ENCODE data around the gene LYVE1. TPM values are rescaled to one million over a fixed set of nuclear protein-coding genes. Genes with fewer than 3 reads are reported as not detected.

LYVE1 gene
- total and polyA plus RNA-seq, 2 of the 13 experiments (the other 11 are each of a cell fraction or from before 2014, with no cell fraction given): 1.2 to 1.4 TPM

DNA sequence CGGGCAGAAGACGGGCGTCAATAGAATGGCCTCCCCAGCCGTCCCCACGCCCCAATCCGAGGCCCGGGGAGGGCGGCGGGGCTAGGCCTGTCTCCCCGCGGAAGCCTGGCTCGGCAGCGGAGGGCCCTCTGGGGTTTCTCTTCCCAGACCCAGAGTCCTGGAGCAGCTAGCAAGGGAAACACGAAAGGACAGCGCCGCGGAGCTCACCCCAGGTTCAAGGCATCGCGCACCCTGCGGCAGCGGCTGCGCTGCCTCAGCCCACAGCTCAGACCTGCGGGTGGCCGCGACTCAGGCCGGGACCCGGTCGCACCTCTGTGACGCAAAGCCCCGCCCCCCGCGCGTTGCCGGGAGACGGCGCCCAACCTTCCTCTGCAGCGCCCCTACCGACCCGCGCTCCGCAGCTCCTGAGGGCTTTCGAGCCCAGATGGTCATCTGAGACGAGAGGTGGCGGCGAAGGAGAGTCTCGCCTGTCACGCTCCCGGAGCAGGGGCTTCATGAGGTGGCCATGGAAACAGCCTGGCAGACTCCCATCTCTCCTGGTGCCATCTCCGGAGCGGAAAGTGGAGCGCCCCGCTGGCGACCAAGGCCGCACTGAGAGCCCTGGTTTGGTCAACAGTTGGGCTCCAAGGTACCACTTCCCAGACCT lies 27.4 kb downstream of the LYVE1 start, which contains the start of gene RNF141 (continued):
- TF ChIP-seq ZFP41 (CRISPR knock-in tag; IDR thresholded peaks at IDR 0.05; ENCODE audit: borderline replicate concordance) (0 out of 2 replicates have a peak, but pooled peaks have one; percentile 48), HMGA1 (CRISPR knock-in tag; conservative IDR thresholded peaks at IDR 0.05) (no peak), FLYWCH1 (CRISPR knock-in tag; IDR thresholded peaks at IDR 0.05) (no peak), ZC3H4 (CRISPR knock-in tag; IDR thresholded peaks at IDR 0.05; ENCODE audit: borderline replicate concordance) (no peak), KLF15 (CRISPR knock-in tag; IDR thresholded peaks at IDR 0.05; ENCODE audit: borderline replicate concordance) (peak; percentile 87; the same call in 1 of the 2 replicates), SIX4 (CRISPR knock-in tag; IDR thresholded peaks at IDR 0.05) (peak; percentile 20; the same call in 1 of the 2 replicates), GATAD2A (CRISPR knock-in tag; IDR thresholded peaks at IDR 0.05) (no peak), ZNF564 (CRISPR knock-in tag; IDR thresholded peaks at IDR 0.05) (no peak; the same call in 1 of the 2 replicates), ZNF709 (CRISPR knock-in tag; IDR thresholded peaks at IDR 0.05) (peak; percentile 90), ZSCAN12 (CRISPR knock-in tag; IDR thresholded peaks at IDR 0.05) (0 out of 2 replicates have a peak, but pooled peaks have one; percentile 2), TERF1 (CRISPR knock-in tag; IDR thresholded peaks at IDR 0.05) (no peak), GMEB1 (CRISPR knock-in tag; IDR thresholded peaks at IDR 0.05; ENCODE audit: borderline replicate concordance) (peak; percentile 77; the same call in 1 of the 2 replicates), KDM3A (CRISPR knock-in tag; IDR thresholded peaks at IDR 0.05; ENCODE audit: low read depth) (peak; percentile 79), ZNF383 (CRISPR knock-in tag; IDR thresholded peaks at IDR 0.05; ENCODE audit: borderline replicate concordance) (no peak), MIER3 (CRISPR knock-in tag; IDR thresholded peaks at IDR 0.05; ENCODE audit: borderline replicate concordance) (peak; percentile 91), TGIF2 (CRISPR knock-in tag; IDR thresholded peaks at IDR 0.05) (0 out of 2 replicates have a peak, but pooled peaks have one; percentile 33), NFKBIZ (CRISPR knock-in tag; IDR thresholded peaks at IDR 0.05) (0 out of 2 replicates have a peak, but pooled peaks have one; percentile 27), ZKSCAN8 (CRISPR knock-in tag; IDR thresholded peaks at IDR 0.05; ENCODE audit: borderline replicate concordance) (no peak; the same call in 1 of the 2 replicates), FOXA3 (CRISPR knock-in tag; IDR thresholded peaks at IDR 0.05) (peak; percentile 46; the same call in 1 of the 2 replicates), ZNF530 (CRISPR knock-in tag; IDR thresholded peaks at IDR 0.05; ENCODE audit: low read depth) (no peak), KLF11 (CRISPR knock-in tag; IDR thresholded peaks at IDR 0.05) (no peak)
- TF ChIP-seq, protein P1, sequence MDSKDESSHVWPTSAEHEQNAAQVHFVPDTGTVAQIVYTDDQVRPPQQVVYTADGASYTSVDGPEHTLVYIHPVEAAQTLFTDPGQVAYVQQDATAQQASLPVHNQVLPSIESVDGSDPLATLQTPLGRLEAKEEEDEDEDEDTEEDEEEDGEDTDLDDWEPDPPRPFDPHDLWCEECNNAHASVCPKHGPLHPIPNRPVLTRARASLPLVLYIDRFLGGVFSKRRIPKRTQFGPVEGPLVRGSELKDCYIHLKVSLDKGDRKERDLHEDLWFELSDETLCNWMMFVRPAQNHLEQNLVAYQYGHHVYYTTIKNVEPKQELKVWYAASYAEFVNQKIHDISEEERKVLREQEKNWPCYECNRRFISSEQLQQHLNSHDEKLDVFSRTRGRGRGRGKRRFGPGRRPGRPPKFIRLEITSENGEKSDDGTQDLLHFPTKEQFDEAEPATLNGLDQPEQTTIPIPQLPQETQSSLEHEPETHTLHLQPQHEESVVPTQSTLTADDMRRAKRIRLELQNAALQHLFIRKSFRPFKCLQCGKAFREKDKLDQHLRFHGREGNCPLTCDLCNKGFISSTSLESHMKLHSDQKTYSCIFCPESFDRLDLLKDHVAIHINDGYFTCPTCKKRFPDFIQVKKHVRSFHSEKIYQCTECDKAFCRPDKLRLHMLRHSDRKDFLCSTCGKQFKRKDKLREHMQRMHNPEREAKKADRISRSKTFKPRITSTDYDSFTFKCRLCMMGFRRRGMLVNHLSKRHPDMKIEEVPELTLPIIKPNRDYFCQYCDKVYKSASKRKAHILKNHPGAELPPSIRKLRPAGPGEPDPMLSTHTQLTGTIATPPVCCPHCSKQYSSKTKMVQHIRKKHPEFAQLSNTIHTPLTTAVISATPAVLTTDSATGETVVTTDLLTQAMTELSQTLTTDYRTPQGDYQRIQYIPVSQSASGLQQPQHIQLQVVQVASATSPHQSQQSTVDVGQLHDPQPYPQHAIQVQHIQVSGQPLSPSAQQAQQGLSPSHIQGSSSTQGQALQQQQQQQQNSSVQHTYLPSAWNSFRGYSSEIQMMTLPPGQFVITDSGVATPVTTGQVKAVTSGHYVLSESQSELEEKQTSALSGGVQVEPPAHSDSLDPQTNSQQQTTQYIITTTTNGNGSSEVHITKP (CRISPR knock-in tag; IDR thresholded peaks at IDR 0.05; ENCODE audit: low read depth): peak; percentile 73; the same call in 1 of the 2 replicates
- TF ChIP-seq, protein P2, sequence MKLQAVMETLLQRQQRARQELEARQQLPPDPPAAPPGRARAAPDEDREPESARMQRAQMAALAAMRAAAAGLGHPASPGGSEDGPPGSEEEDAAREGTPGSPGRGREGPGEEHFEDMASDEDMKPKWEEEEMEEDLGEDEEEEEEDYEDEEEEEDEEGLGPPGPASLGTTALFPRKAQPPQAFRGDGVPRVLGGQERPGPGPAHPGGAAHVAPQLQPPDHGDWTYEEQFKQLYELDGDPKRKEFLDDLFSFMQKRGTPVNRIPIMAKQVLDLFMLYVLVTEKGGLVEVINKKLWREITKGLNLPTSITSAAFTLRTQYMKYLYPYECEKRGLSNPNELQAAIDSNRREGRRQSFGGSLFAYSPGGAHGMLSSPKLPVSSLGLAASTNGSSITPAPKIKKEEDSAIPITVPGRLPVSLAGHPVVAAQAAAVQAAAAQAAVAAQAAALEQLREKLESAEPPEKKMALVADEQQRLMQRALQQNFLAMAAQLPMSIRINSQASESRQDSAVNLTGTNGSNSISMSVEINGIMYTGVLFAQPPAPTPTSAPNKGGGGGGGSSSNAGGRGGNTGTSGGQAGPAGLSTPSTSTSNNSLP (IDR thresholded peaks at IDR 0.05; ENCODE audit: low read depth, low read length): peak; percentile 44; the same call in 1 of the 2 replicates

Measured in HepG2 (cell line).